ENCODE data around the gene KRTAP19-5.

GRCh38 chr21:30491963-30492428 lies 9.9 kb downstream of the KRTAP19-5 start, which contains the start of gene KRTAP19-3:
- TF ChIP-seq CTCF (IDR thresholded peaks at IDR 0.05) (no peak), ZFX (IDR thresholded peaks at IDR 0.05; ENCODE audit: borderline replicate concordance) (no peak)
